Endodermal cell (in vitro differentiated cells): ENCODE data around the gene NCLN. TPM values are rescaled to one million over a fixed set of nuclear protein-coding genes. Genes with fewer than 3 reads are reported as not detected.

ENCODE experiments used
- DNase-seq: peaks from one replicate; pipeline ENCODE4 v3.0.0-alpha.2; 2017
- H3K27ac ChIP-seq: 2 replicates; pipeline ENCODE4 v1.5.1; 2013; ENCODE audit warnings: mild to moderate bottlenecking, low read depth, low read length, moderate library complexity
- H3K27me3 ChIP-seq: 2 replicates; pipeline ENCODE4 v1.6.1; 2013; ENCODE audit warnings: mild to moderate bottlenecking, low read length, moderate library complexity; ENCODE audit not compliant: insufficient read depth, control insufficient read depth, poor library complexity, severe bottlenecking
- H3K36me3 ChIP-seq: 2 replicates; pipeline ENCODE4 v1.7.0; 2013; ENCODE audit warnings: mild to moderate bottlenecking, low read length, moderate library complexity; ENCODE audit not compliant: control insufficient read depth, insufficient read depth
- H3K4me1 ChIP-seq: one replicate; pipeline ENCODE4 v1.7.0; 2013; ENCODE audit warnings: low read length; ENCODE audit not compliant: control insufficient read depth, insufficient read depth
- H3K4me3 ChIP-seq: 2 replicates; pipeline ENCODE4 v1.5.1; 2013; ENCODE audit warnings: mild to moderate bottlenecking, low read length, moderate library complexity
- H3K9ac ChIP-seq: 2 replicates; pipeline ENCODE4 v1.6.1; 2013; ENCODE audit warnings: mild to moderate bottlenecking, low read length, moderate library complexity; ENCODE audit not compliant: poor library complexity, severe bottlenecking; ENCODE audit errors: extremely low read depth
- H3K9me3 ChIP-seq: 2 replicates; pipeline ENCODE4 v1.6.1; 2013; ENCODE audit warnings: mild to moderate bottlenecking, low read length, moderate library complexity; ENCODE audit not compliant: control insufficient read depth
- H3K27ac Mint-ChIP-seq: 2 replicates; pipeline ENCODE4 v1.8.0; 2020; ENCODE audit warnings: mixed read lengths
- H3K27me3 Mint-ChIP-seq: 2 replicates; pipeline ENCODE4 v1.8.0; 2021; ENCODE audit warnings: mild to moderate bottlenecking, mixed read lengths; ENCODE audit not compliant: insufficient read depth
- H3K36me3 Mint-ChIP-seq: 2 replicates; pipeline ENCODE4 v1.8.0; 2020; ENCODE audit warnings: low read depth, mixed read lengths
- H3K4me1 Mint-ChIP-seq: 2 replicates; pipeline ENCODE4 v1.8.0; 2020; ENCODE audit warnings: mixed read lengths
- H3K4me3 Mint-ChIP-seq: 2 replicates; pipeline ENCODE4 v1.8.0; 2020; ENCODE audit warnings: mild to moderate bottlenecking, moderate library complexity, mixed read lengths
- H3K9me3 Mint-ChIP-seq: 2 replicates; pipeline ENCODE4 v1.8.0; 2020; ENCODE audit warnings: mild to moderate bottlenecking, mixed read lengths
- CTCF ChIP-seq: fragments of 200-600 bp; sonication (generic); conservative IDR thresholded peaks from 2 replicates; pipeline ENCODE4 v1.5.0; 2021; ENCODE audit warnings: antibody characterized with exemption, mild to moderate bottlenecking
- WGBS, 2 experiments: methylation state at CpG; one replicate each; pipeline versions ENCODE4 v1.1.5 to v1.1.7; 2013; ENCODE audit warnings: missing lambda C conversion rate in 2 of 2, mixed read lengths in 1 of 2; ENCODE audit not compliant: insufficient coverage in 1 of 2, insufficient read length in 1 of 2; 5-methylcytosine and 5-hydroxymethylcytosine counted together
- total RNA-seq, 2 donors: library from RNA; stranded (reverse); fragmentation: NEBNext Ultra II Directional in 1 of 2; extraction: Animal tissue kit (Norgen Biotek cat#: 25700) in 1 of 2; gene quantifications; 2 replicates in 1 of 2; 3 replicates in 1 of 2; pipeline ENCODE4 v1.2.1, GENCODE V29; 2021

Gene NCLN
- total RNA-seq, 2 donors from 2014 or later = 80.6 to 91.2 TPM

GRCh38 chr19:3227054-3227626, 41.4 kb downstream of the NCLN start:
- Histone ChIP-seq H3K9me3 (no peaks in the 10 kb centered on the region), H3K4me1 (no peaks in the 10 kb centered on the region), H3K36me3 (no peaks in the 10 kb centered on the region), H3K27ac (no peak overlapping the region), H3K4me3 (no peak overlapping the region), H3K27me3 (peaks cover 31% of the 10 kb centered on the region), H3K9ac (no peak overlapping the region)
- H3K36me3 Mint-ChIP-seq = no peaks in the 10 kb centered on the region
- peaks cover 28% of the 10 kb centered on the region for H3K27me3 Mint-ChIP-seq
- DNase-seq = no peak
- 83% methylated on average over 8 to 12 of the region's 12 CpGs for WGBS, 2 experiments
- H3K9me3 Mint-ChIP-seq = no peaks in the 10 kb centered on the region
- H3K4me3 Mint-ChIP-seq = no peak overlapping the region
- no peak for TF ChIP-seq CTCF
- no peaks in the 10 kb centered on the region for H3K4me1 Mint-ChIP-seq
- no peak overlapping the region for H3K27ac Mint-ChIP-seq

GRCh38 chr19:3229346-3229743, 43.6 kb downstream of the NCLN start:
- DNase-seq = no peak
- no peak overlapping the region for H3K4me3 Mint-ChIP-seq
- 65 to 68% methylated on average over 6 to 9 of the region's 9 CpGs for WGBS, 2 experiments
- Histone ChIP-seq H3K9me3 (no peaks in the 10 kb centered on the region), H3K27ac (no peak overlapping the region), H3K9ac (no peak overlapping the region), H3K27me3 (peaks cover 31% of the 10 kb centered on the region), H3K4me1 (no peaks in the 10 kb centered on the region), H3K36me3 (no peaks in the 10 kb centered on the region), H3K4me3 (no peak overlapping the region)
- peaks cover 25% of the 10 kb centered on the region for H3K27me3 Mint-ChIP-seq
- no peak overlapping the region for H3K27ac Mint-ChIP-seq
- H3K4me1 Mint-ChIP-seq = no peaks in the 10 kb centered on the region
- H3K36me3 Mint-ChIP-seq = no peaks in the 10 kb centered on the region
- no peak for TF ChIP-seq CTCF
- no peaks in the 10 kb centered on the region for H3K9me3 Mint-ChIP-seq

- no peak overlapping the region for H3K9ac ChIP-seq
- no peak for TF ChIP-seq CTCF
- no peak overlapping the region for H3K27ac Mint-ChIP-seq
- no peak overlapping the region for H3K4me3 ChIP-seq
- WGBS, 2 experiments = 80 to 90% methylated on average over 1 to 4 of the region's 4 CpGs
- no peaks in the 10 kb centered on the region for H3K36me3 ChIP-seq
- H3K4me1 Mint-ChIP-seq = no peaks in the 10 kb centered on the region
- no peaks in the 10 kb centered on the region for H3K4me1 ChIP-seq
- H3K36me3 Mint-ChIP-seq = no peaks in the 10 kb centered on the region
- H3K9me3 ChIP-seq = no peaks in the 10 kb centered on the region
- no peak for DNase-seq
- H3K9me3 Mint-ChIP-seq = no peaks in the 10 kb centered on the region
- H3K27ac ChIP-seq = no peak overlapping the region
- H3K27me3 ChIP-seq = peaks cover 31% of the 10 kb centered on the region
- H3K4me3 Mint-ChIP-seq = no peak overlapping the region
- peaks cover 28% of the 10 kb centered on the region for H3K27me3 Mint-ChIP-seq
Measured at GRCh38 chr19:3229888-3230496, 44.3 kb downstream of the NCLN start.
